Subcutaneous adipose tissue (tissue), 4 donors: Measurements from ENCODE around the gene NAA15. TPM values are rescaled to one million over a fixed set of nuclear protein-coding genes. Genes with fewer than 3 reads are reported as not detected.

Source experiments
- CTCF ChIP-seq: fragments of 450-650 bp; IDR thresholded peaks from one replicate; pipeline ENCODE4 v1.5.1; 2016; ENCODE audit warnings: low read depth, mild to moderate bottlenecking, control low read depth, antibody characterized with exemption, moderate library complexity
- total RNA-seq, 4 donors: library from RNA; depleted of rRNA; stranded (reverse); fragments of >200 nt; gene quantifications; one replicate each; pipeline ENCODE4 v1.1.0, GENCODE V29; 2016

NAA15 gene
- total RNA-seq, 4 donors from 2014 or later: 17.1 to 63.8 (median 25.2) TPM

DNA sequence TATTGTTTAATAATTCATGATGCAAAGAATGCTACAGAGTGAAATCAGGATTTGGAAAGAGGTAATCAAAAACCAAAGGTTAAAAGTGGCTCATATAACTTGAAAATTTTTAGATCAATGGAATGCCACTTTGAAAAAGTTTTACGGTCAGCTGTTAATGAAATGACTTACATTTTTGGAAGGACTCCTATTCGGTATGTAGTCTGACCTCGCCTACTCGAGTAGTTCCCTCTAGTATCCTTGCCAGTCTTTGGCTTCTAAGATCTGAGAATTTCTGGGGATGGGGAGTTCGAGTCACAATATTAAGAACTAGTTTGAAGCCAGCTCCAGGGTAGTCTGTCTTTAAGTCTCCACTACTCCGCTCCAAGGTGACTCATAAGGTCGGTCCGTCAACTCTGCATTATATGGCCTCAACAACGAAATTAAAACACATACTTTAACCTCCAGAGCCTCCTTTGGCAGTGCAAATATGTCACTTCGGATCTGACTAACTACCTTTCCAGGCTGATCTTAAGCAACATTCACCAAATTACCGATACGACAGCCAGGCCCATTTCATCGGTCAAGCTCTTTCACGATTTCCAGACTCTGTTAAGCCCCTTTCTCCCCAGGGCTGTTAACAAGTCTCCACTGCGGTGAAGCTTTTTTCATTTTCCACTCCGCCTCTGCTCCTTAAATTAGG, 733 bp upstream of the NAA15 start:
- no peak for TF ChIP-seq CTCF

DNA sequence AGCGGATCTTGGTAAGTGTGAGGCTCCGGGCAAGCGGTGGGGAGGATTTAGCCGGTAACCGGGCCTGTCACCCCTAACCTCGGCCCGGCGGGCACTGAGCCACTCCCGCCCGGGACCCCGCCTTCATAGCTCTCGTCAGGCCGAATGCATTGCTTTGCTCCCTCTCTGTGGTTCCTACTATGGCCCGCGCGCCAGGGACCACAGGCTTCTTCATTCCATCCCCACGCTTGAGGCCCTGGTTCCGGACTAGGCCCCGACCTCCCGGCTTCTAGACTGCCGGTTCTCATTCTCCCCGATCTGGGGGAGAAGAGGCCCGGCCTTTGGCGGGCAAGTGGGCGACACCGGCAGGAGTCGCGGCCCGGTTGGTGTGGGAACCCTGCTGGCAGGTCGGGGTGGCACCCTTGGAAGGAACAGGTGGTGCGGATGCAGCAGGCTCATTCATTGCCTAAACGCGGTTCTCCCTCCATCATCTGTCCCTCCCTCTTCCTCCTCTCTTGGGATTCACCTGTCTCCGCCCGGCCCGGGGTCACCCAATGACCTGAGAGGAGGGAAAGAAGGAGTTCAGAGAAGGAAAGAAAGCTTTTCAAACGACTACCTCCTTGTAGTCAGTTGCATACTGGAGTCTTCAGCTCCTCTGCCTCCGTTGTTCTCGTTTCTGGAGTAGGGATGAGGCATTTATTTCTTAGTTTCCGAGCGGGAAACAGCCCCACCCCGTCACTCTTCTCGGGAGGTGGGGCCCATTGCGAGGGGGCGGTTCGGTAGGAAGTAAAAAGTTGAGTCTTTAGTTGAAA, 711 bp downstream of the NAA15 start, which contains the start of gene NDUFC1:
Gene NDUFC1 (minus strand): TSS at position 657 of the 791 bp plus-strand sequence. CDS start 6,679 bp downstream, outside the sequence.
- TF ChIP-seq CTCF: no peak

GRCh38 chr4:139304920-139305319, 3.6 kb downstream of the NAA15 start:
- no peak for TF ChIP-seq CTCF

DNA sequence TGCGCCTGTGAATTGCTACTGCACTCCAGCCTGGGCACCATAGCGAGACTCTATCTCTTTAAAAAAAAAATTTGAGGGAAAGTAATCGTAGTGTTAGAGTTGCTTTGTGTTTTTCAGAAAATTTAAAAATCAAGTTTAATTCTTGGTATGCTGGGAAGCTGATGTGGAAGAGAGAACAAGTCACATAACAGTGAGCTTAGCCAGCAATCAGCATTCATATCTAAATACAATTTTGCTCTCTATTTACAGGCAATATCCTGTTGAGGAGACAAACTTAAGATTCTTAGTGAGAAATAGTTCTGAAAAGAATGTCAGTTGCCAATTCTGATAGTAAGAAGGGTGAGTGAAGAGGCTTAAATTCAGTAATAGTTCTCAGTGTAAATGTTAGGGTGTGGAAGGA, 10.6 kb downstream of the NAA15 start:
- TF ChIP-seq CTCF: no peak

GRCh38 chr4:139312552-139313332, 11.4 kb downstream of the NAA15 start:
- no peak for TF ChIP-seq CTCF

DNA sequence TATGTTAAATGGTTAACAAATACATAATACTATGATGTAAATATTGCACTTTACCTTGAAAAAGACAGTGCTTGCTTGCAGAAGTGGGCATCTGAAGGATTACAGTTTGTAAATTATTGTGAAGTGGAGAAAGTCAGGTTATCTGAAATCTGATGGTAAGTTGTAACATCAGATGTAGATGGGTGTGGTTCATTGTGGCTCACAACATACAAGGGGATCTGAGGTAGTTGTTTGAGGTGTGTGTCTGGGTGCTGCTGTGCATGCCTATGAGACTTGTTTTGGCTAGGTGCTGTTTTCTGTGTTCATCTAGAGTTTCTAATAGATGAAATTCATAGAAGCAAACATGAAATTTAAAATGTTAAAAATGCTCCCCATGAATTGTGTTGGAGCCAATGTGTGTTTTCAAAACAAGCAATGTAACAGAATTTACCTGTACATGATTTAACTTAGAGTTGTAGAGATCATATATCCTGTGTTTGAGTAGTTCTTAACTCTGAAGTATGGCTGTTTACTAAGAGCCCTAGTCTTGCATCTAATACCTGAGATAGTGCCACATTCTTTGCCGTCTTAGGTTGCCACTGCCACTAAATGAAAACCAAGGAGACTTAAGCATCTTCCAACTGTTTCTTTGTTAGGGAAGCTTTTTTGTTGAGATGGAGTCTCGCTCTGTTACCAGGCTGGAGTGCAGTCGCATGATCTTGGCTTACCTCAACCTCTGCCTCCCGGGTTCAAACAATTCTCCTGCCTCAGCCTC, 12.9 kb downstream of the NAA15 start:
- TF ChIP-seq CTCF: no peak
